Activated CD4-positive, alpha-beta T cell treated with anti-CD3 and anti-CD28 coated beads for 48 hours (primary cell): Measurements from ENCODE around the gene KLF16.

Experiments used
- DNase-seq: peaks from one replicate; pipeline ENCODE4 v3.0.0-alpha.2; 2020

KLF16 gene

DNA sequence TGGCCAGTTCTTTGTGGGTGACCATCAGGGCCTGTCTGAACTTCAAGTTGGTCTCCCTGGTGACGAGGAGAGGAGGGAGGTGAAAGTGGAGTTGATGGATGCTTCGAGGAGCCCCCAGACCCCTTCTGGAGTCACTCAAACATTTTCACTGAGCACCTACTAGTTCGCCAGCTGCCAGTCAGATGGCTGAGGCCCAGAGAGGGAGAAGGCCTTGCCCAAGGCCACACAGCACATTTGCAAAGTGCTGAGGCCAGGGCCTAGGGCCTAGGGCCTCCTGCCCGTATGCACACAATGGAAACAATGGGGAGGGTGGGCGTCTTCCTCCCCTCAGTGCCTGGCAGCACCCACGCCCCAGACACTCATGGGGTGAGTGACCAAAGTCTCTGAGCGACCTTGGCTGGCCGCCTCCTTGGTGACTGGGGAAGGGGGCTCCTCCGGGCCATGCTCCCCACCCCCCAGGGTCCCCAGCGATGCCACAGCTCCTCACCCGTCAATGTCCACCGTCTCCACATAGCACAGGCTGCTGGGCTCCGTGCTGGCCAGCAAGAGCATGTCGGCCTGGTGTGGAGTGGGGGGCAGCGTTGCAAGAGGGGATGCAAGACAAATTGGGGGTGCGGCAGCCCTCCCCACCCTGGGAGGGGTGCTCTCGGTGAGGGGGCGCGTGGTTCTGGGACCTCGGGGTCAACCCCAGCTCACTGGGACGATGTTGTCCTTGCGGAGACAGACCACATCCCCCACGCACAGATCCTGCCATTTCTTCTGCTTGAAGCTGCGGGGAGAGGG, 57.8 kb downstream of the KLF16 start:
- DNase-seq: no peak

DNA sequence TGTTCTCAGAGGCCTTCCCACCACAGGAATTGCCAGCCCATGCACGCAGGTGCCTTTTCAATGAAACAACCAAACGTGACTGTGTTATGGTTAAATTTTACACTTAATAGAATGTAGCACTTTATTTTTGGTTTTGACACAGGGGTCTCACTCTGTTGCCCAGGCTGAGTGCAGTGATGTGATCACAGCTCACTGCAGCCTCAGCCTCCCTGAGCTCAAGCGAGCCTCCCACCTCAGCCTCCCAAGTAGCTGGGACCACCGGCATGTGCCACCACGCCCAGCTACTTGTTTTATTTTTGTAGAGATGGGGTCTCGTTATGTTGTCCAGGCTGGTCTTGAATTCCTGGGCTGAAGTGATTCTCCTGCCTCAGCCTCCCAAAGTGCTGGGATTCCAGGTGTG, 58.5 kb downstream of the KLF16 start:
- DNase-seq: no peak
